ENCODE measurements around the gene ANAPC13.
A peak's percentile ranks its signal among the peaks of the same experiment; 100 is the strongest.

The ANAPC13 gene, protein sequence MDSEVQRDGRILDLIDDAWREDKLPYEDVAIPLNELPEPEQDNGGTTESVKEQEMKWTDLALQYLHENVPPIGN

DNA sequence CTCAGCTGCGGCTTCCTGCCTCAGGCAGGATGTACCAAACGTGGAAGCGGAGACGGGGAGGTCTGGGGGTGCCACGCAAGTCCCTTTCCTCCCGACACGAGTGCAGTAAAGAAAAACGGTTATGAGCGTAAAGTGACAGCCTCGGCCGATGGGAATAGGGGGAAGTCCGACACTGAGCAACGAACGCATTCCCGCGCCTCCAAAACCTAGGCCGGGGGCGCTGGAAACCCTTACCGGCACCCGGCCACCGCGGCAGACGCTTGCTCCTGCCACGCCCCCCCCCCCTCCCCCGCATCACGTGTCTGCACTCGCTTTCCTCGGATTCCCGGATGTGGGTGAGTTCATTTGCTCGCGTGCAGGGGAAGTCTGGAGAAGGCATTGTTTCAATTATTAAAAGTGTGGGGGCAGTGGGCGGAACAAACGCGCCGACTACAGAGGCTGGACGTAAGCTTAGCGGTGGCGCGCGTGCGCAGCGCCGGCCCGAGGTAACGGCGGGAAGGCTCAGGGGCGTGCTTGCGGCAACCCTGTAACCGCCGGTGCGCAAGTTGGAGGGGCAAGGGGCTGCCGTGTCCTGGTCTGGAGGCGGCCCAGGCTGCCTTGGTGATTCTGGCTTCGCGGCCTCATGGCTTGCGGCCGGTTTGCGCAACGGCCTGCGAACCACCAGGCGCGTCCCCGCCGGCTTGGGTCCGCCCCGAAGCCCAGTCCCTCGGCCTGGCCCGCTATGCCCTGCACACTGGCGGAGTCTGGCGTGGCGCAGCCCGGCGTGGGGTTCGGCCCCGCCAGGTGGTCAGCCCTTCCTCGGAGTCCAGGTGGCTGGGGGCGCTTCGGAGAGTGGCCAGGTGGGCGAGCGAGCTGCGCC is at the start of gene ANAPC13, which contains the start of gene CEP63:
Gene ANAPC13, minus strand, starts transcription at position 268 of the 859 bp plus-strand sequence. CDS start 3,081 bp downstream, outside the sequence.
Gene CEP63, plus strand, starts transcription at position 340 of the 859 bp plus-strand sequence. CDS start 9,264 bp downstream, outside the sequence.
- peak; percentile 85 for DNase-seq (ENCODE audit: low read depth)

DNA sequence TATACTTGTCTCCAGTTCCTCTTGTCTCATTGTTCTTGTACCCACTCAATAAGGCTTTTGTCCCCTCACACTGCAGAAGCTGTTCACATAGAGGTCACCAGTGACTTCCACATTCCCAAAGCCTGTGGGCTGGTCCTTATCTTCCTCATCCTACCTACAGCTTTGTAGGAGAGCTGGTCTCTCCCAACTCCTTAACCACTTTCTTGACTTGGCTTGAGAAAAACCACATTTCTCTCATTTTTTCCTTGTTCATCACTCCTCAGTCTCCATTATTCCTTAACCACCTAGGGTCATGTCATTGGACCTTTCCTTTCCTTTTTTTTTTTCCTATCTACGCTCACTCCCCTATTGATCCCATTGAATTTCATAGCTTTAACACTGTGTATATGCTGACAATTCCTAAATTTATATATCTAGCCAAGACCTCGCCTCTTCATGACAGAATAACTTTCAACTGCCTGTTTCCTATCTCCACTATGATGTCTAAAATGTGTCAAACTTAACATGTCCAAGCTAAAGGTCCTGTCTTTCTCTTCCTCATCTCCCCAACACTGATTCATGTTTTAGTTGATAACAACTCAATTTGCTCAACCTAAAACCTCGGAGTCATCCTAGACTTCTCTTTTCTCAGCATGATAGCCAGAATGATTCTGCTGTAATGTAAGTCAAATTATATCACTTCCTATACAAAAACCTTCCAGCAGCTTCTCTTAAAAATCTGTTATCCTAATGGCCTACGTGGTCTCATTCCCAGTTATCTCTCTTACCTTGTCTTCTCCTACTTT is 49.6 kb upstream of the ANAPC13 start:
- DNase-seq (ENCODE audit: low read depth), result no peak

DNA sequence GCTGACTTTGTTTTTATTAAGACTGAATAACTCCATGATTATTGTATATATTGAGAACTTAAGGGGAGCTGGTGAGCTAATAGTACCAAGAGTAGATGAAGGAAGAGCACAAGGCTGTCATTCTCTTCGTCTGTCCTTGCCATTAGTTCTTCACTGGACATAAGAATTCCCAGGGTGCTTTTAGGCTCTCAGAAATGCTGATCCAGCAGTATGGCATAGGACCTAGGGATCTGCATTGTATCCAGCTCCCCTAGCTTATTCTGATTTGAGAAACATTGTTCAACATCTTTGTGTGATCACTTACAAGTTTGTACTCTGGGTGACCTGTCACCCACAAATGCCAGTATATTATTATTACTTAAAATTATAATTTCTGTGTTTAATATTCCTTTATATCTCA is 47.7 kb upstream of the ANAPC13 start:
- no peak for DNase-seq (ENCODE audit: low read depth)

DNA sequence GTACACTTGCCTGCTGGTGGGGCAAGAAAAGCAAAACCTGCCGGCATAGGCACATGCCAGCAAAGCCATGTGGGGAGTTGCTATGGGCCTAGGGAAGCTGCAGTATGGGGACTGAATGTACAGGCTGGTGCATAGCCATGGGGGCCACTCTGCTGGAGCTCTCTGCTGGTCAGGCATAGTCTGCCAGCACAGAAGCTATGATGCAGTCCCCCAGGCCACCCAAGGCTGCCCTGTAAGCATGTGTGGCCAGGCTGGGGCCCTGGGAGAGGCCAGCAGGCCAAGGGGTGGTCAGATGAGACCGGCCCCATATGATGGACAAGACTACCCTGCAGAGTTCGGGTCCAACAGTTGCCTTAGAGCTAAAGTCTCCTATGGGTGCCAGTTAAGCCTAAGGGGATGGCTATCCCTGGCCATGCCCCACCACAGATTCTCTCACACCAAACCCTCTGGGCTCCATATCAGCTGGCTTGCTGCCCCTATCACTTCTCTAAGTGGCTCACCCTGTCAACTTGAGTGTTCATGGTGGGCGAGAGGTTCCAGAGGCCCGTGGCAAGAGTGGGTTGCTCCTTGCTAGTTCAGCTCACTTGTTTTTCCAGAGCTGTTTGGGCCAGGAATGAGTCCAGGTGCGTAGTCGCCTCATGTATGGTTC is 41.9 kb upstream of the ANAPC13 start:
- DNase-seq (ENCODE audit: low read depth), result no peak

DNA sequence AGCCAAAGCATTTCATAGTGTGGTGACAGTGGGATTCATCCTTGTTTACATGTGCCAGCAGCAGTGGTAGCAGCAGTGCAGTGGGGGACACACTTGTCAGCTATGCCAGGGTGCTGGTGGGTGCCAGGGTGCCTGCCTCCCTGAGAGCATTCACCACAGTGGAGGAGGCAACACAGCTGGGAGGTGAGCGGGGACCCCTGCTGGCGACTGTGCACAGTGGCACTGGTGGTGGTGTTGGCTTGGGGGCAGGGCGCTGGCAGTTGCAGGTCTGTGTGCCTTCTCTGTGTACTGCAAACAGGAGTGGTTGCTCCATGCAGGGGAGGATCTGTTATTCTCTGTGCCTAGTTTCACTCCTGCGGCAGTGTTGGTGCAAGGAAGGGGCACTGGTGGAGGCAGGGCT is 41.3 kb upstream of the ANAPC13 start:
- DNase-seq (ENCODE audit: low read depth), result no peak

DNA sequence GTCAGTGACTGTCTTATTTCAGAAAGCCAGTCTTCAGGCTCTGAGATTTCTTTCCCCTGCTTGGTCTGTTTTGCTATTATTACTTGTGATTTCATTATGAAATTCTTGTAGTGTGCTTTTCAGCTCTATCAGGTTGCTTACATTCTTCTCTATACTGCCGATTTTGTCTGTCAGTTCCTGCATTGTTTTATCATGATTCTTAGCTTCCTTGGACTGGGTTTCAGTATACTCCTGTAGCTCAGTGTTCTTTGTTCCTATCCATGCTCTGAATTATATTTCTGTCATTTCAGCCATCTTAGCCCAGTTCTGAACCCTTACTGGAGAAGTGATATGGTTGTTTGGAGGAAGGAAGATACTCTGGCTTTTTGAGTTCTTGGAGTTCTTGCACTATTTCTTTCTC is 40.5 kb upstream of the ANAPC13 start:
- no peak for DNase-seq (ENCODE audit: low read depth)

DNA sequence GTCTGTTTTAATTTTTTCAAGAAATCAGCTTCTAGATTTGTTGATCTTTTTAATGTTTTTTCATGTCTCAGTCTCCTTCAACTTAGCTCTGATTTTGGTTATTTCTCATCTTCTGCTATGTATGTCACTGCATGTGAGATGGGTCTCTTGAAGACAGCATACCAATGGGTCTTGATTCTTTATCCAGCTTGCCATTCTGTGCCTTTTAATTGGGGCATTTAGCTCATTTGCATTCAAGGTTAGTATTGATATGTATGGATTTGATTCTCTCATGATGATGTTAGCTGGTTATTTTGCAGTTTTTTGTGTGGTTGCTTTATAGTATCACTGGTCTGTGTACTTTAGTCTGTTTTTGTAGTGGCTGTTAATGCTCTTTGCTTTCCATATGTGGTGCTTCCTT is 39.5 kb upstream of the ANAPC13 start:
- no peak for DNase-seq (ENCODE audit: low read depth)

DNA sequence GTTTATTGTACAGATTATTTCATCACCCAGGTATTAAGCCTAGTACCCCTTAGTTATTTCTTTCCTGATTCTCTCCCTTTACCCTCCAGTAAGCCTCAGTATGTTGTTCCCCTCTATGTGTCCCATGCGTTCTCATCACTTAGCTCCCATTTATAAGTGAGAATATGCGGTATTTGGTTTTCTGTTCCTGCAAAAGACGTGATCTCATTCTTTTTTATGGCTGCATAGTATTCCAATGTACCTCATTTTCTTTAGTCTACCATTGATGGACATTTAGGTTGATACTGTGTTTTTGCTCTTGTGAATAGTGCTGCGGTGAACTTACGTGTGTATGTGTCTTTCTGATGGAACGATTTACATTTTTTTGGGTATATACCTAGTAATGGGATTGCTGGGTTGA is 36.8 kb upstream of the ANAPC13 start:
- DNase-seq (ENCODE audit: low read depth), result no peak

DNA sequence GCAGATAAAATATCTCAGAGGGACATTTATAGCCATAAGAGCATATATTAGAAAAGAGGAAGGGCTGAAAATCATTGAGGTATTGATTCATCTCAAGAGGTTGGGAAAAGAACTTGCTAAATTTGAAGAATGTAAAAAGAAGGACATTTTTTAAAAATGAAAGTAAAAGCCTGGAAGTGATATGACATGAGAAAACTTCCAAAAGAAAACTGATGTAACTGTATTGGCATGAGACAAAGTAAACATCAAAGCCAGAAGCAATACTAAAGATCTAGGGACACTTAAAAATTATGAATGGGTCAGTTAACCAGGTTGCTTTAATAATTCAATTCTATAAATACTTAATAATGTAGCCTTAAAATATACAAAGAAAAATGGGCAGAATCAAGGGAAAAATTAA is 32.0 kb upstream of the ANAPC13 start:
- no peak for DNase-seq (ENCODE audit: low read depth)

DNA sequence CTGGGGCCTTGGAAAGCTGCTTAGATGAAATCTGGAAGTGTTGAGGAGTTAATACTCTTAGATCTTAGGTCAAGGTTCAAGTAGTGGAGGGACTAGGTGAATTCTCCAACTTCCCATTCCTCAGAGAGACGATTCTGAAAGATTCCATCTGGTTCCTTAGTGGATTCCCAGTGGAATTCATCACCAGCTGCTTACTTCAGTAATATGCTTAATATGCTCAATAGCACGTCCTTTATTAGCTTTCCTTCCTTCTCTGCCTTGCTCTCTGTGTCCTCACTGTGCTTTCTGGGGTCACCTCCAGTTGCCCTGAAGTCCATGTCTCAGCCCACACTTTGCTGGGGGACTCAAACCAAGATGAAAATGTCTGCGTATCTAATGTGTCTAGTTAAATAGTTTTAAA is 31.1 kb upstream of the ANAPC13 start:
- DNase-seq (ENCODE audit: low read depth), result no peak

DNA sequence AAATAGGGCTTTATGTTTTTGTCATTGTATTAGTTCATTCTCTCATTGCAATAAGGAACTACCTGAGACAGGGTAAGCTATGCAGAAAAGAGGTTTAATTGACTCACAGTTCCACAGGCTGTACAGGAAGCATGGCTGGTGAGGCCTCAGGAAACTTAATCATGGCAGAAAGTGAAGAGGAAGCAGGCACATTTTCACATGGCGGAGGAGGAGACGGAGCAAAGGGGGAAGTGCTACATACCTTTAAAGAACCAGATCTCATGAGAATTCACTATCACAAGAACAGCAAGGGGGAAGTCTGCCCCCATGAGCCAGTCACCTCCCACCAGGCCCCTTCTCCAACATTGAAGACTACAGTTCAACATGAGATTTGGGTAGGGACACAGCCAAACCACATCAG is 25.7 kb upstream of the ANAPC13 start:
- DNase-seq (ENCODE audit: low read depth), result no peak

DNA sequence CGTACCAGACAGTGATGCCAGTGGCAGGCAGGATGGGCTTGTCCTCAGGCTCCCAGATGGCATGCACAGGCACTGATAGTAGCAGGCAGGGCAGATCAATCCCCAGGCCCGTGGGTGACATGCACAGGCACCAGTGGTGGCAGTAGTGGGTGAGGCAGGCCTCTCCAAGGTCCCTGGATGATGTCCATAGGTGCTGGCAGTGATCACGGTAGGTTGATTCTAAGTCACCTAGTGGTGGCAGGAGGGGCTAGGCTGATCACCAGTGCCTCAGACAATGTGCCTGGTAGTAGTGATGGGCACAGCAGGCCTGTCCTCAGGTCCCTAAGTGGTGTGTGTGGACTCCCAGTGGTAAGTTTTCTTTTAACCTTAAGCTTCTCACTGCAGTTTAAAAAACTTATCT is 19.7 kb upstream of the ANAPC13 start:
- DNase-seq (ENCODE audit: low read depth), result no peak

DNA sequence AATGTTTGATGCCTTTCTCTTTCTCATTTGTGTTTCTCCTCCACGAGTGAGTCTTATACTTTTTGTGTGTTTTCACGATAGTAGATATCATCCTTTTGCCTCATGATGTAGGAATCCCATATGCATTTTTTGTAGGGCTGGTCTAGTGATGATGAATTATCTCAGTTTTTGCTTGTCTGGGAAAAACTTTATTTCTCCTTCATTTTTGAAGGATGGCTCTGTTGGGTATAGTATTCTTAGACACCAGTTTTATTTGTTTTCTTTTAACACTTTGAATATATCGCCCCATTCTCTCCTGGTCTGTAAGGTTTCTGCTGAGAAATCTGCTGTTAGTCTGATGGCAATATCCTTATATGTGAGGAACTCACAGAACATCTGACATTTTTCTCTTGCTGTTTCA is 18.3 kb upstream of the ANAPC13 start:
- no peak for DNase-seq (ENCODE audit: low read depth)

DNA sequence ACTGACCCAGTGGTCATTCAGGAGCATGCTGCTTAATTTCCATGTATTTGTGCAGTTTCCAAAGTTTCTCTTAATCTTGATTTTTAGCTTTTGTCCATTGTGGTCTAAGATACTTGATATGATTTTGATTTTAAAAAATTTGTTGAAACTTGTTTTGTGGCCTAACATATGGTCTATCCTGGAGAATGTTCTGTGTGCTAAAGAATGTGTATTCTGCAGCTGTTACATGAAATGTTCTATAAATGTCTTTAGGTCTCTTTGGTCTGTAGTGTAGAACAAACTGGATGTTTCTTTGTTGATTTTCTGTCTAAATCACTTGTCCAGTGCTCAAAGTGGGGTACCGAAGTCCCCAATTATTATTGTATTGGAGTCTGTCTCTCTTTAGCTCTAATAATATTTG is 17.5 kb upstream of the ANAPC13 start:
- no peak for DNase-seq (ENCODE audit: low read depth)

DNA sequence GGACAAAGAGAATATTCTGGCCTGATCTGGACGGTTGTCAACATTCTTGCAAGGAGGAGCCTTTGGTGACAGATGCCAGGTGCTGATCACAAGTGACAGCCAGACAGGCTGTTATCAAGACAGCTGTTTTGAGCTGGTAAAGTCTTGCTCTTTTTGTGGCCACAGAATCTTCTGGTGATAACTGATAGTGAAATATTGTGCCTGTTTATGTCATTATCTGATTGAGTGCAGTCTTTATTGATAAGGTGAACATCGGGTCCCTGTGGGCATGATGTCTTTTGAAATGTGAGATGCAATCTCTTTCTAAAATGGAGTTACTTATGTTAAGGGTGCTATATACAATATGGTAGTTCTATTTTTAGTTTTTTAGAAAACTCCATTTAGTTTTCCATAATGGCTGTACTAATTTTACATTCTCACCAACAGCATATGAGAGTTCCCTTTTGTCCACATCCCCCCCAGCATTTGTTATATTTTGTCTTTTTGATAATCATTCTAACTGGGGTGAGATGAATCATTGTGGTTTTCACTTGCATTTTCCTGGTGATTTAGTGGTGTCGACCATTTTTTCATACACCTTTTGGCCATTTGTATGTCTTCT is 10.8 kb upstream of the ANAPC13 start:
- no peak for DNase-seq (ENCODE audit: low read depth)

DNA sequence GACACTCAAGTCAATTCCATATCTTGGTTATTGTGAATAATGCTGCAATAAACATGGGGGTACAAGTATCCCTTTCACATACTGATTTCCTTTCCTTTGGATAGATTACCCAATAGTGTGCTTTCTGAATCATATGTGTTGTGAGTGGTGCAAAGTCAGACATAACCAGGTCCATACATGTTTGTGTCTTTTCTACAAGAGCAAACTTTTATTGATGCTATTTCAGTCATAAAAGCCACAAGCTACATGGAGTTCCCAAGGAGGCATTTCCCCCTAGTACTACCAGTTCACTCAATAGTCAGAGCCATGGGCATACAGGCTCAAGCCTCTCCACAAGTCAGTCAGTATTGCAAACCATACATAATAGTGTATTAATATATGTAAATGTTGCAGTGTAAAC is 10.2 kb upstream of the ANAPC13 start:
- no peak for DNase-seq (ENCODE audit: low read depth)

DNA sequence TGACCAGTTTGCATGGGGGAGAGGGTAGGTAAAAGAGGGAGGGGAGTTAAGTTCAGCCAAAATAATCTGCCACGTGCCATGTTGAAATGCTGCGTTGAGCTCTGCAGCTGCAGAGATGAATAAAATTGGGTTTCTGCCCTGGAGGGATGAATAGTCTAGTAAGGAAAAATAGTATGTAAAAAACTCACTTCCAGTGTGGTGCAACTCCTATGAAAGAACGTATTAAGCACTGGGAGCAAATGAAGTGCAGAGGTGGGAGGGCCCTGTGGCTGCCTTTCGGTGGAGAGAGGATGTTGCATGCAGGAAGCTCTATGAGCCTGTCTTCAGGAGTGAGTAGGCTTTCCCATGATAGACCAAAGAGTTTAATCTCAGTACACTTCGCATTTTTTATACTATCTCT is 8.7 kb upstream of the ANAPC13 start:
- DNase-seq (ENCODE audit: low read depth), result no peak

DNA sequence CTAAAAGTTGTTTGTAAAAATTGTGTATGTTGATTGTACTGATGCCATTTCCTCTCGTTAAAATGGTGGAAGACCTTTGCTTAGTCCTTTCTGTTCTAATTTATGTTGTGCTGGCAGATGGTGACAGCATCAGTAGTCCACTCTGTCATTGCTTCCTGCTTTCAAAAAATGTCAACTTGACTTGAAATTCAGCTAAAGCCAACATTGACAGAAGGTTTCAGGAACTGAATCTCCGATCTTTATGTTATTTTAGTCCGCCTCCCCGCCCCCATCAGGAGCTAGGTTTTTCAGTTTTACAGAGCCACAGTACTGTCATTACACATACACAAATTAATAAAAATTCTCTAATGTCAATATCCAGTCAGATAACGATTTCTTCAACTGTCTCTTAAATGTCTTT is 1.6 kb upstream of the ANAPC13 start:
- no peak for DNase-seq (ENCODE audit: low read depth)

DNA sequence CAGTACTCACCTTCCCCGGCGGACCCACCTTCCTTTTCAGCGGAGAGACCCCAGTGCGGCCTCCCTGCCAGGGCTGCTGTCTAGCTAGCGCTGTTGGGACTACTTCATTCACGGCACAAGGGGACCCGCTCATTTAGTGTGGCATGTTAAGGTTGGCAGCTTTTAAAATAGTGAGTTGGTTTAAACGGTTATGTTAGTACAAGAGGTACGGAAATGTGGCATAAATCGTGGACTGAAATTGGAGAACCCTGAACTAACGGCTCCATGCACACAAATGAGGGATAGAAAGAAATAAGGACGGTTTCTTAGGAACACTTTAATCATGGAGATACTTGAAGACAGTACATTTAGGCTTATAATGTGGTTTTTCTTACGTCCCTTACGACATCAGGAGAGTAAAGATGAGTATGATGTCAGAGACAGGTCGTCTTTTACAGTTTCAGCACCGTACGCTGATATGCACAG is 824 bp upstream of the ANAPC13 start:
- DNase-seq (ENCODE audit: low read depth), result no peak

DNA sequence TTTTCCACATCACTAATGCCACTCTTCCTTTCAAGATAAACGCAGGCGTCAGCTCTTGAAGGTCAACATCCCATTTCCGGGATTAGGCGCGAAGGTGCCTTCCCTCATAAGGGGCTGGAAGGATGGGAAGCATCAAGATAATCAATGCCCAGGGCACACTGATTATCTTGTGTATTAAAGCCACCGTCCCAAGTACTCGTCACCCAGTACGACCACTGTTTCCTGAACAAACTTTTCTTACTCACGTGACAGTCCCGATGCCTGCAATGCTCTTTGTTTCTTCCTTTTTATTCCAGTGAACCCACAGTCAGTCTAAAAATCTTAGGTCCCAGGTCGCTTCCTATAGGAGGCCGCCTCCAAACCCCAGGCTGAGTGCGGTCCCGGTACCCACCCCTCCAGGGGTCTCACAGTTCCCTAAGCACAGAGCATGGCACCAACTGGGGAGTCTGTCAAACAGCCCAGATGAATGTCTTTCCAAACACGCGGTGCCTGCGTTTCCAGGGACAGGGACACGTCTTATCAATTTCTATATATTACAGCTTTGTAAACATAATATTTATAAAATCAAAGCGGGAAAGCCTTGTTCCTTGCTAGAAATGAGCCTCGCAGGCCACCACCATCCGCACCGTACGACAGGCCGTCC is 589 bp downstream of the ANAPC13 start:
- no peak for DNase-seq (ENCODE audit: low read depth)

DNA sequence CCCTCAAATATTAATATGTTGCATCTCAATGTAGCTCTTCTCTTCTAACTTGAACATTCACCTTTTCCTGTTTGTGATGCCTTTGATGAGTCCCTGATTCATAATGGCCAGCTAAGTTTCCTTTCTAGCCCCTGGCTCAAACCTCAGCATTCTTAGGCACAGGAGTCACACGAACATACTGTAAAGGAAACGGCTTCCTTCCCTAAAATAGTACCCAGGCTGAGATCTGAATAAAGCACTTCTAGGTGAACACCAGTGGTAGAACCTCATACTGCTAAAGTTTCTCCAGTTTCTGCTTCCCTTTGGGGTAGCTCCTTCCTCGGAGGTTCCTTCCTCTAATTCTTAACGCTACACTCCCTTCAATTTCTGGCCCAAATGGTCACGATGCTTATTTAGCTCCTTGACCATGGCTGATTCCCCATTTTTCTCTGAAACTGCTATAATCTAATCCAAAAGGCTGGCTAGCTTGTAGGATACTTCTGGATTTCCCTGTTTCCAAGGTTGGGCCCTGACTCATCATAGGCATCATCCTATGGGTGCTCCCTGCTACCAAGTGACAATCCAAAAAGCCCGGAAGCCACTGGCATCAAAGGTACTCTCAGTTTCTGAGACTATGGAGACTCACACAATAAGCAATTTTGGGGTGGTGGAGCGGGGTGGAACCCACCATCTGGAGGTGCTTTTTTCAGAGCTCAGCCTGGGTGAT is 2.4 kb downstream of the ANAPC13 start:
- DNase-seq (ENCODE audit: low read depth), result no peak

Measured in activated T-helper 1 cell treated with Interleukin-2 at 50 U/mL for 16 hours (primary cell).